Natural killer cell (primary cell): ENCODE results near the gene PRSS50. TPM values are rescaled to one million over a fixed set of nuclear protein-coding genes. Genes with fewer than 3 reads are reported as not detected.

Experiments
- ATAC-seq, 3 donors: fragments of 150-1000 bp in 2 of 3; fragments of 200-7000 bp in 1 of 3; cut with Tn5 transposase; 1 replicate in 1 of 3; 2 replicates in 2 of 3; pipeline ENCODE4 v1.10.0; 2021; ENCODE audit warnings: mild to moderate bottlenecking in 2 of 3, moderate library complexity in 2 of 3
- DNase-seq, 2 donors: peaks; one replicate each; pipeline versions ENCODE4 v3.0.0 to v3.0.0-alpha.2; 2013 to 2021; ENCODE audit warnings: mixed read lengths in 1 of 2
- H3K27ac ChIP-seq: one replicate; pipeline ENCODE4 v1.5.1; 2013; ENCODE audit warnings: mild to moderate bottlenecking, low read length
- H3K27me3 ChIP-seq: one replicate; pipeline ENCODE4 v1.6.1; 2013; ENCODE audit warnings: low read length; ENCODE audit not compliant: control insufficient read depth, insufficient read depth
- H3K36me3 ChIP-seq: one replicate; pipeline ENCODE4 v1.6.1; 2013; ENCODE audit warnings: low read length; ENCODE audit not compliant: control insufficient read depth, insufficient read depth
- H3K4me1 ChIP-seq: one replicate; pipeline ENCODE4 v1.6.1; 2013; ENCODE audit warnings: low read length; ENCODE audit not compliant: control insufficient read depth, insufficient read depth
- H3K4me3 ChIP-seq: one replicate; pipeline ENCODE4 v1.5.1; 2013; ENCODE audit warnings: low read length
- H3K9me3 ChIP-seq: one replicate; pipeline ENCODE4 v1.6.1; 2013; ENCODE audit warnings: low read length; ENCODE audit not compliant: control insufficient read depth, insufficient read depth
- H3K27ac Mint-ChIP-seq, 2 donors: one replicate each; pipeline ENCODE4 v1.8.0; 2022; ENCODE audit warnings: mild to moderate bottlenecking in 2 of 2, mixed read lengths in 2 of 2, moderate library complexity in 1 of 2
- H3K27me3 Mint-ChIP-seq, 2 donors: one replicate each; pipeline ENCODE4 v1.8.0; 2022; ENCODE audit warnings: low read depth in 2 of 2, mixed read lengths in 2 of 2
- H3K36me3 Mint-ChIP-seq: one replicate; pipeline ENCODE4 v1.8.0; 2022; ENCODE audit warnings: mixed read lengths
- H3K4me1 Mint-ChIP-seq, 2 donors: one replicate each; pipeline ENCODE4 v1.8.0; 2022; ENCODE audit warnings: mixed read lengths in 2 of 2
- H3K4me3 Mint-ChIP-seq: one replicate; pipeline ENCODE4 v1.8.0; 2022; ENCODE audit warnings: mild to moderate bottlenecking, moderate library complexity, mixed read lengths
- H3K9me3 Mint-ChIP-seq, 2 donors: one replicate each; pipeline ENCODE4 v1.8.0; 2022; ENCODE audit warnings: mixed read lengths in 2 of 2
- WGBS: methylation state at CpG from one replicate; pipeline ENCODE4 v1.1.7; 2013; ENCODE audit warnings: missing lambda C conversion rate; ENCODE audit not compliant: insufficient coverage; 5-methylcytosine and 5-hydroxymethylcytosine counted together
- intact Hi-C: fragments of 100-400 bp; cut with micrococcal nuclease; formaldehyde crosslinking; loops from one replicate; pipeline ENCODE4 v1.14.2; 2022
- total RNA-seq, 4 donors: library from RNA; stranded (reverse); fragments of 120-200 nt in 1 of 4; gene quantifications; one replicate each; pipeline versions ENCODE4 v1.2.3 to v1.2.4, GENCODE V29; 2013 to 2022
- TF ChIP-seq, protein P1 (sequence below): fragments of 200-600 bp; IDR thresholded peaks from one replicate; pipeline ENCODE4 v1.8.0; 2022; ENCODE audit warnings: antibody characterized with exemption

PRSS50 gene
- total RNA-seq, 3 donors from 2014 or later (not counting 1 experiment from before 2014, with no cell fraction given), result 0.16 TPM; not detected in 2

- Mint-ChIP-seq H3K27me3 (peaks cover 0 to 4% of the 10 kb centered on the region in 2 donors), H3K4me3 (no peak overlapping the region), H3K4me1 (no peaks in the 10 kb centered on the region), H3K9me3 (no peaks in the 10 kb centered on the region), H3K27ac (no peak overlapping the region), H3K36me3 (no peaks in the 10 kb centered on the region)
- H3K27me3 ChIP-seq, result no peaks in the 10 kb centered on the region
- no peaks in the 10 kb centered on the region for H3K9me3 ChIP-seq
- no peaks in the 10 kb centered on the region for H3K4me1 ChIP-seq
- H3K27ac ChIP-seq, result no peak overlapping the region
- no peaks in the 10 kb centered on the region for H3K36me3 ChIP-seq
- no peak for DNase-seq
- intact Hi-C loops, result no loop called here
- no peak for ATAC-seq
- WGBS, result 80% methylated on average over 9 of the region's 9 CpGs
- TF ChIP-seq, protein P1, sequence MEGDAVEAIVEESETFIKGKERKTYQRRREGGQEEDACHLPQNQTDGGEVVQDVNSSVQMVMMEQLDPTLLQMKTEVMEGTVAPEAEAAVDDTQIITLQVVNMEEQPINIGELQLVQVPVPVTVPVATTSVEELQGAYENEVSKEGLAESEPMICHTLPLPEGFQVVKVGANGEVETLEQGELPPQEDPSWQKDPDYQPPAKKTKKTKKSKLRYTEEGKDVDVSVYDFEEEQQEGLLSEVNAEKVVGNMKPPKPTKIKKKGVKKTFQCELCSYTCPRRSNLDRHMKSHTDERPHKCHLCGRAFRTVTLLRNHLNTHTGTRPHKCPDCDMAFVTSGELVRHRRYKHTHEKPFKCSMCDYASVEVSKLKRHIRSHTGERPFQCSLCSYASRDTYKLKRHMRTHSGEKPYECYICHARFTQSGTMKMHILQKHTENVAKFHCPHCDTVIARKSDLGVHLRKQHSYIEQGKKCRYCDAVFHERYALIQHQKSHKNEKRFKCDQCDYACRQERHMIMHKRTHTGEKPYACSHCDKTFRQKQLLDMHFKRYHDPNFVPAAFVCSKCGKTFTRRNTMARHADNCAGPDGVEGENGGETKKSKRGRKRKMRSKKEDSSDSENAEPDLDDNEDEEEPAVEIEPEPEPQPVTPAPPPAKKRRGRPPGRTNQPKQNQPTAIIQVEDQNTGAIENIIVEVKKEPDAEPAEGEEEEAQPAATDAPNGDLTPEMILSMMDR, result no peak
- no peak overlapping the region for H3K4me3 ChIP-seq
Measured at GRCh38 chr3:46675843-46676567, 41.7 kb downstream of the PRSS50 start.

- Histone ChIP-seq H3K27me3 (no peaks in the 10 kb centered on the region), H3K4me1 (no peaks in the 10 kb centered on the region), H3K9me3 (no peaks in the 10 kb centered on the region), H3K27ac (no peak overlapping the region), H3K4me3 (no peak overlapping the region), H3K36me3 (no peaks in the 10 kb centered on the region)
- H3K27me3 Mint-ChIP-seq, result peaks cover 0 to 4% of the 10 kb centered on the region in 2 donors
- 92% methylated on average over 6 of the region's 6 CpGs for WGBS
- H3K36me3 Mint-ChIP-seq, result no peaks in the 10 kb centered on the region
- DNase-seq, result no peak
- ATAC-seq, result no peak
- H3K4me3 Mint-ChIP-seq, result no peak overlapping the region
- no peaks in the 10 kb centered on the region for H3K4me1 Mint-ChIP-seq
- intact Hi-C loops, result no loop called here
- no peak overlapping the region for H3K27ac Mint-ChIP-seq
- no peaks in the 10 kb centered on the region for H3K9me3 Mint-ChIP-seq
- TF ChIP-seq, protein P1, result no peak
Measured at GRCh38 chr3:46675426-46675825, 42.2 kb downstream of the PRSS50 start.

- TF ChIP-seq, protein P1, result no peak
- Histone ChIP-seq H3K27ac (no peak overlapping the region), H3K4me1 (no peaks in the 10 kb centered on the region), H3K27me3 (no peaks in the 10 kb centered on the region), H3K4me3 (no peak overlapping the region), H3K9me3 (no peaks in the 10 kb centered on the region), H3K36me3 (no peaks in the 10 kb centered on the region)
- ATAC-seq (no peak), DNase-seq (no peak)
- Mint-ChIP-seq H3K27ac (no peak overlapping the region), H3K27me3 (peaks cover 0 to 4% of the 10 kb centered on the region in 2 donors), H3K4me3 (no peak overlapping the region), H3K4me1 (no peaks in the 10 kb centered on the region), H3K36me3 (no peaks in the 10 kb centered on the region), H3K9me3 (no peaks in the 10 kb centered on the region)
- intact Hi-C loops, result no loop called here
- 90% methylated on average over 12 of the region's 12 CpGs for WGBS
Measured at GRCh38 chr3:46674031-46674845, 43.4 kb downstream of the PRSS50 start.
